HepG2 (cell line): Measurements from ENCODE around the gene YLPM1. TPM values are rescaled to one million over a fixed set of nuclear protein-coding genes. Genes with fewer than 3 reads are reported as not detected.

Experiments
- ARHGAP35 ChIP-seq: sonication (generic); formaldehyde crosslinking; IDR thresholded peaks from 2 replicates; pipeline ENCODE4 v1.9.0; 2022; ENCODE audit warnings: mild to moderate bottlenecking, inconsistent platforms, moderate library complexity, missing genetic modification reagents, borderline replicate concordance
- FLYWCH1 ChIP-seq: sonication (generic); formaldehyde crosslinking; IDR thresholded peaks from 2 replicates; pipeline ENCODE4 v1.8.1; 2023; ENCODE audit warnings: mild to moderate bottlenecking, missing genetic modification reagents
- FOSL1 ChIP-seq: sonication (generic); formaldehyde crosslinking; IDR thresholded peaks from 2 replicates; pipeline ENCODE4 v1.9.0; 2021; ENCODE audit warnings: missing genetic modification reagents, borderline replicate concordance
- HIC2 ChIP-seq: sonication (generic); formaldehyde crosslinking; IDR thresholded peaks from 2 replicates; pipeline ENCODE4 v1.9.0; 2022; ENCODE audit warnings: low read depth, missing genetic modification reagents
- IKZF1 ChIP-seq: fragments of 450-650 bp; IDR thresholded peaks from 2 replicates; pipeline ENCODE4 v1.7.1; 2016
- NFE2L1 ChIP-seq: sonication (generic); formaldehyde crosslinking; IDR thresholded peaks from 2 replicates; pipeline ENCODE4 v1.4.0; 2020; ENCODE audit warnings: missing genetic modification reagents, mild to moderate bottlenecking, borderline replicate concordance
- RNF219 ChIP-seq: sonication (generic); formaldehyde crosslinking; IDR thresholded peaks from 2 replicates; pipeline ENCODE4 v1.5.0; 2020; ENCODE audit warnings: mild to moderate bottlenecking, missing genetic modification reagents
- THAP8 ChIP-seq: sonication (generic); formaldehyde crosslinking; IDR thresholded peaks from 2 replicates; pipeline ENCODE4 v1.5.1; 2020; ENCODE audit warnings: missing genetic modification reagents, mild to moderate bottlenecking, borderline replicate concordance
- ZFP36L1 ChIP-seq: sonication (generic); formaldehyde crosslinking; IDR thresholded peaks from 2 replicates; pipeline ENCODE4 v1.8.0; 2022; ENCODE audit warnings: mild to moderate bottlenecking, missing genetic modification reagents, moderate library complexity
- ZNF263 ChIP-seq: sonication (generic); formaldehyde crosslinking; IDR thresholded peaks from 2 replicates; pipeline ENCODE4 v1.4.0; 2020; ENCODE audit warnings: missing genetic modification reagents
- ZNF513 ChIP-seq: sonication (generic); formaldehyde crosslinking; conservative IDR thresholded peaks from 2 replicates; pipeline ENCODE4 v1.5.0; 2020; ENCODE audit warnings: missing genetic modification reagents
- ZNF720 ChIP-seq: sonication (generic); formaldehyde crosslinking; IDR thresholded peaks from 2 replicates; pipeline ENCODE4 v1.4.0; 2020; ENCODE audit warnings: missing genetic modification reagents
- ZNF878 ChIP-seq: sonication (generic); formaldehyde crosslinking; IDR thresholded peaks from 2 replicates; pipeline ENCODE4 v1.8.1; 2023; ENCODE audit warnings: mild to moderate bottlenecking, missing genetic modification reagents, moderate library complexity
- polyA plus RNA-seq, 8 experiments: library from polyadenylated mRNA; depleted of rRNA in 3 of 8; stranded (reverse) in 7 of 8; unstranded in 1 of 8; fragments of >200 nt; fragmentation: Illumina TruSeq in 4 of 8; extraction: Trizol in 4 of 8; gene quantifications; 2 replicates each; pipeline versions ENCODE4 v1.2.1 to v1.2.3, GENCODE V29; 2011 to 2016; ENCODE audit warnings: low read depth in 4 of 8, missing spikeins in 1 of 8, mixed read lengths in 1 of 8; ENCODE audit not compliant: insufficient read depth in 1 of 8
- total RNA-seq, 5 experiments: library from RNA; depleted of rRNA; stranded (reverse); fragments of >200 nt; fragmentation: Illumina TruSeq; extraction: Trizol; gene quantifications; 2 replicates each; pipeline ENCODE4 v1.2.3, GENCODE V29; 2016; ENCODE audit warnings: low read depth in 1 of 5
- TF ChIP-seq, protein P1 (sequence below): sonication (generic); formaldehyde crosslinking; IDR thresholded peaks from 2 replicates; pipeline ENCODE4 v1.4.0; 2020; ENCODE audit warnings: missing genetic modification reagents

YLPM1 gene
- total and polyA plus RNA-seq, 2 of the 13 experiments (the other 11 are each of a cell fraction or from before 2014, with no cell fraction given): 6.7 to 21.9 TPM

- TF ChIP-seq HIC2 (CRISPR knock-in tag) (no peak), ZNF263 (peak; percentile 56; the same call in 1 of the 2 replicates), ZFP36L1 (CRISPR knock-in tag) (peak; percentile 72), ZNF878 (0 out of 2 replicates have a peak, but pooled peaks have one; percentile 48), FOSL1 (CRISPR knock-in tag) (no peak), ZNF513 (CRISPR knock-in tag) (no peak), IKZF1 (no peak), ZNF720 (CRISPR knock-in tag) (no peak), THAP8 (CRISPR knock-in tag) (peak; percentile 90; the same call in 1 of the 2 replicates), ARHGAP35 (CRISPR knock-in tag) (peak; percentile 41; the same call in 1 of the 2 replicates), NFE2L1 (CRISPR knock-in tag) (no peak), FLYWCH1 (CRISPR knock-in tag) (no peak), RNF219 (no peak)
- TF ChIP-seq, protein P1, sequence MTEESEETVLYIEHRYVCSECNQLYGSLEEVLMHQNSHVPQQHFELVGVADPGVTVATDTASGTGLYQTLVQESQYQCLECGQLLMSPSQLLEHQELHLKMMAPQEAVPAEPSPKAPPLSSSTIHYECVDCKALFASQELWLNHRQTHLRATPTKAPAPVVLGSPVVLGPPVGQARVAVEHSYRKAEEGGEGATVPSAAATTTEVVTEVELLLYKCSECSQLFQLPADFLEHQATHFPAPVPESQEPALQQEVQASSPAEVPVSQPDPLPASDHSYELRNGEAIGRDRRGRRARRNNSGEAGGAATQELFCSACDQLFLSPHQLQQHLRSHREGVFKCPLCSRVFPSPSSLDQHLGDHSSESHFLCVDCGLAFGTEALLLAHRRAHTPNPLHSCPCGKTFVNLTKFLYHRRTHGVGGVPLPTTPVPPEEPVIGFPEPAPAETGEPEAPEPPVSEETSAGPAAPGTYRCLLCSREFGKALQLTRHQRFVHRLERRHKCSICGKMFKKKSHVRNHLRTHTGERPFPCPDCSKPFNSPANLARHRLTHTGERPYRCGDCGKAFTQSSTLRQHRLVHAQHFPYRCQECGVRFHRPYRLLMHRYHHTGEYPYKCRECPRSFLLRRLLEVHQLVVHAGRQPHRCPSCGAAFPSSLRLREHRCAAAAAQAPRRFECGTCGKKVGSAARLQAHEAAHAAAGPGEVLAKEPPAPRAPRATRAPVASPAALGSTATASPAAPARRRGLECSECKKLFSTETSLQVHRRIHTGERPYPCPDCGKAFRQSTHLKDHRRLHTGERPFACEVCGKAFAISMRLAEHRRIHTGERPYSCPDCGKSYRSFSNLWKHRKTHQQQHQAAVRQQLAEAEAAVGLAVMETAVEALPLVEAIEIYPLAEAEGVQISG (CRISPR knock-in tag): peak; percentile 100
Observed at GRCh38 chr14:74762917-74763802, at the start of gene YLPM1 (continued).
